ENCODE results near the gene BCAT1. TPM values are rescaled to one million over a fixed set of nuclear protein-coding genes. Genes with fewer than 3 reads are reported as not detected.

BCAT1 gene
- total RNA-seq, 1 donor from 2014 or later: 14.6 TPM

DNA sequence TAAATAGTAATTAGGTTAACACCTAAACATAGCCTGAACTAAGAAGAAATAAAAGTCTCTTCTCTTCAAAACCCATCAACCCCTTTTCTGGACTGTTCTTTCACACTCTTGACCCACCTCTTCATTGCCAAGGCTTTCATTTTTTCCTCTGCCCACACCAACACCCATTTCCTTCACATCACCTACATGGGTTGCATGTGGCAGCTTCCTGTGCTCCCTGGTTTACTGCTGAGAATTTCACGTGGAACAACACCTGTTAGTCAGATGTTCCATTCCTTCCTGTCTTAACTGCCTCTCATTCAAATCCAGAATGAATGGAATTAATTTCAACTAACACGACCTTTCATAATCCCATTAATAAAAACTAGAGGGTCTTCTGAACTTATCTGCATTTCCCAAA, 157.3 kb downstream of the BCAT1 start:
- TF ChIP-seq, protein P1, sequence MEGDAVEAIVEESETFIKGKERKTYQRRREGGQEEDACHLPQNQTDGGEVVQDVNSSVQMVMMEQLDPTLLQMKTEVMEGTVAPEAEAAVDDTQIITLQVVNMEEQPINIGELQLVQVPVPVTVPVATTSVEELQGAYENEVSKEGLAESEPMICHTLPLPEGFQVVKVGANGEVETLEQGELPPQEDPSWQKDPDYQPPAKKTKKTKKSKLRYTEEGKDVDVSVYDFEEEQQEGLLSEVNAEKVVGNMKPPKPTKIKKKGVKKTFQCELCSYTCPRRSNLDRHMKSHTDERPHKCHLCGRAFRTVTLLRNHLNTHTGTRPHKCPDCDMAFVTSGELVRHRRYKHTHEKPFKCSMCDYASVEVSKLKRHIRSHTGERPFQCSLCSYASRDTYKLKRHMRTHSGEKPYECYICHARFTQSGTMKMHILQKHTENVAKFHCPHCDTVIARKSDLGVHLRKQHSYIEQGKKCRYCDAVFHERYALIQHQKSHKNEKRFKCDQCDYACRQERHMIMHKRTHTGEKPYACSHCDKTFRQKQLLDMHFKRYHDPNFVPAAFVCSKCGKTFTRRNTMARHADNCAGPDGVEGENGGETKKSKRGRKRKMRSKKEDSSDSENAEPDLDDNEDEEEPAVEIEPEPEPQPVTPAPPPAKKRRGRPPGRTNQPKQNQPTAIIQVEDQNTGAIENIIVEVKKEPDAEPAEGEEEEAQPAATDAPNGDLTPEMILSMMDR (conservative IDR thresholded peaks at IDR 0.05; ENCODE audit: low read depth, low read length): no peak
- DNase-seq (ENCODE audit: low read depth): no peak
- no peak overlapping the region for H3K4me3 ChIP-seq (ENCODE audit: low read depth, low read length)

DNA sequence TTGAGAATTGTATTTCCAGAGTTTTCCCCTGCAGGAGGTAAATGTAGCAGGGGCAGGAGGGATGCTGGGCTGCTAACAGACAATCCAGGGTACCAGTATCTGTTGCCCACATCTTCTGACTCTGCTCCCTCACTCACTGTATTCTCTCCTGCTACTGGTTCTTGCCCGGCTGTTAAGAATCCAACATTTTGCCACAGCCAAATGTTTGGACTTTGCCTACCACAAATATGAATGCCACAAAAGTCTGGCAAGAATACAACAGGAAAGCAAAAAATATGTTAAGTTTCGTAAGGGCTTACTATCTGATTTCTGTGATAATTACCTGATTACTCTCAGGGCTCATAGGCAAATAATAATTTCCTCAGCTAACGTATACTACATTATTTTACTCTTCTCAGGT, 160.0 kb downstream of the BCAT1 start:
- H3K4me3 ChIP-seq (ENCODE audit: low read depth, low read length): no peak overlapping the region
- TF ChIP-seq, protein P1 (conservative IDR thresholded peaks at IDR 0.05; ENCODE audit: low read depth, low read length): no peak
- DNase-seq (ENCODE audit: low read depth): no peak

DNA sequence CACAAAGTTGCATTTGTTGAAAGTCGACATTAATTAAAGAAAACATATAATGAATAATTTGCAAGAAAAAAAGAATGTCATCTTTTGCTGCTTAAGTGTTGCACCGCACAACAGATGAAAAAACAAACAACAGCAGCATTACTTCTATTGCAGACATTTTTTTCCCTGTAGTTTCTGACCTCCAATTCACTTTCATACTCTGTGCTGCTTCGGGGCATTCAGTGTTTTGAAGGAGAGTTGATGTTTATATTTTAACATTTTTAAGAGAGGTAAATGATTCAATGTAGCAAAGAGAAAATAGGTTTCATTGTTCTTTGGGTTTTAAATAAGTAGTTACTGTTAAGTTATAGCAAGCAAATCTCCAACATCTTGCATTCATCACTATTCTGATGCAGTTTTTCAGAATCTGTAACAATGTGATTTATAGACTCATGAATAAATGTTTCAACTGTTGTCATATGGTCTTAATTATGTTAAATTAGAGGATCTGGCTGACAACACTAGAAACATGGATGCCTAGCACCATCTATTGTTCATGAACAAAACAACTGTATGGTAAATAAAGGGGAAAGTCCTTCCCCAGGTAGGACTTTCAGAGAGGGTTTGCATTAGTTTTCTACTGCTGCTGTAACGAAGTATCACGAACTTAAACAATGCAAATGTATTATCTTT, 168.1 kb downstream of the BCAT1 start:
- no peak for DNase-seq (ENCODE audit: low read depth)
- TF ChIP-seq, protein P1 (conservative IDR thresholded peaks at IDR 0.05; ENCODE audit: low read depth, low read length): peak; percentile 47
- no peak overlapping the region for H3K4me3 ChIP-seq (ENCODE audit: low read depth, low read length)

DNA sequence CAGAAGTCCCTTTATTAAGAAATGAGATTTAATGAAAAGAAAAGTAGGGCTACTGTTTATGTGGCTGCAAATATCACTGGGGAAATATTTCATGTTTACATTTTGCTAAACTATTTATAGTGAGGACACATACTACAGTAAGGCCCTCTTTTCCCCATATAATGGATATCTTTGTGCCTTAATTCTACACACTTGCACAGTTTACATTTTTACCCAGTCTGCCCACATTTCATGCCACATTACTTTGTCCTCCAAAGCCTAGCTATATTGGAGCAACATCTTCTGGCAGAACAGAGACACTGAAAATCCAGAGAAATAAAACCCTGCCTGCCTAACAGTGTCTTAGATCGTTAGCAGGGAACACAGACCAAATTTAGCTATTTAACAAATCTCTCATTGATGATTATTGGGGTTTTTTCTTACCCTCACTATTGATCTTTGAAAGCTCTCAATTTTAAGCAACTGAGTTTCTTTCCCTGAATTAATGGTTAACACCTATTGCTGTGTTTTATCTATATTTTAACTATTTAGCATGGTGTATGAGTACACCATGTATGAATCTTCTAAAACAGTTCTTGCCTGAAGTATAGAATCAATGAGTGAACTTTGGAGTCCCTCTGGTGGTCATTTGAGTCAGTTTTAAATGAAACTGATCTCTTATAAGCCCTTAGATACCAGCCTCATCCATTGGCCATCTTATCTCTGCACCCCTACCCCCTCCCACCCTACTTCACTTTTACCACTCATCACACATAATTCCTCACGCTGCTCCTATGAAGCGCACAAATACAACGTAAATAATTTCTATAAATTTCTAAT, 170.2 kb downstream of the BCAT1 start:
- DNase-seq (ENCODE audit: low read depth): no peak
- TF ChIP-seq, protein P1 (conservative IDR thresholded peaks at IDR 0.05; ENCODE audit: low read depth, low read length): peak; percentile 58
- H3K4me3 ChIP-seq (ENCODE audit: low read depth, low read length): no peak overlapping the region

DNA sequence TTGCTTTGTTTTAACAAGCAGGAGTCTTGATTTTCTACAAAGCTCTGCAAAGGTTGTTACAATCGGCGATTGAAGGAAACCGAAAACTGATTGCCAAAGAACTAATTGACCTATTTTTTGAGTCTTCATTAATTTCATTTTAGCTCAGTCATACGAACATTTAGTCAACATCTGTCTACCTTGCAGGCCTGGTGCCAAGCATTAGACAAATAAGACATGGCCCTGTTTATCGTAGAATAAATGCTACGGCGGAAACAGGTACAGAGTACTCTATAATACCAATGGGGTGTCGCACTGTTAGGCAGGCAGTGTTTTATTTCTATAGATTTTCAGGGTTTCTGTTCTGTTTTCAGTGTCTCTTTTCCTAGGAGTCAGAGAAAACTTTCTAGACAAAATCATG, 171.5 kb downstream of the BCAT1 start:
- DNase-seq (ENCODE audit: low read depth): no peak
- no peak overlapping the region for H3K4me3 ChIP-seq (ENCODE audit: low read depth, low read length)
- TF ChIP-seq, protein P1 (conservative IDR thresholded peaks at IDR 0.05; ENCODE audit: low read depth, low read length): no peak

DNA sequence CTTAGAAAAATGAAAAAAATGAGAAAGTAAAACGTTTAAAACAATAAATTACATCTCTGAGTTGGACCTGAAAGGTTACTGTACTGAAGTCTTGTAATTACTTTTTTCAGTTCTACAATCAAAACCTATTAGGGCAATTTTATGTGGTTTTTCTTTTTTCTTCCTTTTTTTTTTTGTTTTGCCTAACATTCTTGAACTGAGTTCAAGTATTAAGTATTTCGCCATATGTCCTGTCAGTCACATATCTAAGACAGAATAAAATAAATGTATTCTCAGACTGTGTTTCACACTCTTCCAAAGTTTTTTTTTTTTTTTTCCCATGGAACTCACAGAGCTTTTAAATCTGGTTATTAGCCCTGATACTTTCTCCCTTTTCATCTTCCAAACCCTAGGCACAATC, 172.0 kb downstream of the BCAT1 start:
- TF ChIP-seq, protein P1 (conservative IDR thresholded peaks at IDR 0.05; ENCODE audit: low read depth, low read length): no peak
- H3K4me3 ChIP-seq (ENCODE audit: low read depth, low read length): no peak overlapping the region
- no peak for DNase-seq (ENCODE audit: low read depth)
